CD4-positive, alpha-beta T cell treated with Interleukin-6 for 4 hours (primary cell): ENCODE measurements around the gene STARD13.

Experiments used
- DNase-seq: peaks from one replicate; pipeline ENCODE4 v3.0.0-alpha.2; 2020; ENCODE audit warnings: mixed read lengths

STARD13 gene

GRCh38 chr13:33111414-33112110, 174.0 kb downstream of the STARD13 start:
- no peak for DNase-seq

GRCh38 chr13:33110713-33111413, 174.7 kb downstream of the STARD13 start:
- DNase-seq = no peak

- no peak for DNase-seq
These were observed 175.2 kb downstream of the STARD13 start for GRCh38 chr13:33110386-33110712.

GRCh38 chr13:33109801-33110200, 175.8 kb downstream of the STARD13 start:
- no peak for DNase-seq

GRCh38 chr13:33109271-33109697, 176.3 kb downstream of the STARD13 start:
- DNase-seq = no peak

GRCh38 chr13:33108620-33109019, 176.9 kb downstream of the STARD13 start:
- no peak for DNase-seq

- DNase-seq = no peak
These were observed 178.2 kb downstream of the STARD13 start for GRCh38 chr13:33107361-33107760.

- no peak for DNase-seq
These were observed 178.7 kb downstream of the STARD13 start for GRCh38 chr13:33106656-33107360.

- DNase-seq = no peak
These were observed 180.1 kb downstream of the STARD13 start for GRCh38 chr13:33105387-33106005.

- no peak for DNase-seq
These were observed 182.1 kb downstream of the STARD13 start for GRCh38 chr13:33103457-33103856.

GRCh38 chr13:33101835-33102234, 183.7 kb downstream of the STARD13 start:
- no peak for DNase-seq

- no peak for DNase-seq
These were observed 184.7 kb downstream of the STARD13 start for GRCh38 chr13:33100886-33101285.

GRCh38 chr13:33099860-33100259, 185.7 kb downstream of the STARD13 start:
- DNase-seq = no peak

GRCh38 chr13:33096886-33097605, 188.5 kb downstream of the STARD13 start:
- DNase-seq = no peak

GRCh38 chr13:33092073-33092987, 193.2 kb downstream of the STARD13 start:
- no peak for DNase-seq

- no peak for DNase-seq
These were observed 194.2 kb downstream of the STARD13 start for GRCh38 chr13:33091415-33091774.

GRCh38 chr13:33090755-33091414, 194.7 kb downstream of the STARD13 start:
- DNase-seq = no peak

GRCh38 chr13:33089311-33089710, 196.2 kb downstream of the STARD13 start:
- no peak for DNase-seq

- no peak for DNase-seq
These were observed 197.8 kb downstream of the STARD13 start for GRCh38 chr13:33087790-33088189.

GRCh38 chr13:33087091-33087490, 198.5 kb downstream of the STARD13 start:
- no peak for DNase-seq

GRCh38 chr13:33083054-33083453, 202.5 kb downstream of the STARD13 start:
- no peak for DNase-seq
